Measurements from ENCODE around the gene FAM72A. TPM values are rescaled to one million over a fixed set of nuclear protein-coding genes. Genes with fewer than 3 reads are reported as not detected.
"Not testable (repeated sequence)": the region's sequence is repeated elsewhere in the genome, so short reads cannot be mapped to it uniquely, and the experiment has no call there.

FAM72A gene
- total and polyA plus RNA-seq, 7 experiments from 2014 or later = 0.60 to 19.5 (median 1.2) TPM; not detected in 1

GRCh38 chr1:206235190-206235589 lies 32.6 kb upstream of the FAM72A start:
- H3K36me3 ChIP-seq (ENCODE audit: control insufficient read depth in 2 of 3, insufficient read depth in 3 of 3, low read length in 3 of 3); H3K36me3 Mint-ChIP-seq; H3K9me3 Mint-ChIP-seq; POLR2A ChIA-PET; H3K27ac ChIP-seq (ENCODE audit: low read depth, low read length); H3K9me3 ChIP-seq (ENCODE audit: control insufficient read depth in 2 of 3, low read length in 3 of 3); ATAC-seq; H3K4me1 ChIP-seq (ENCODE audit: control insufficient read depth in 2 of 2, insufficient read depth in 2 of 2, low read length in 2 of 2); H3K27me3 ChIP-seq (ENCODE audit: control insufficient read depth in 2 of 2, insufficient read depth in 2 of 2, low read length in 2 of 2); CTCF ChIA-PET; H3K27me3 Mint-ChIP-seq; H3K4me3 ChIP-seq (ENCODE audit: low read length); DNase-seq; H3K4me3 Mint-ChIP-seq; intact Hi-C loops (cut with micrococcal nuclease); H3K27ac Mint-ChIP-seq: not testable (repeated sequence)
- H3K4me1 Mint-ChIP-seq = peaks cover 0 to 11% (median 0%) of the 10 kb centered on the region in 7 donors

- H3K4me3 Mint-ChIP-seq; H3K9me3 ChIP-seq (ENCODE audit: control insufficient read depth in 2 of 3, low read length in 3 of 3); H3K4me1 Mint-ChIP-seq; ATAC-seq; H3K4me3 ChIP-seq (ENCODE audit: low read length); H3K36me3 Mint-ChIP-seq; CTCF ChIA-PET; intact Hi-C loops (cut with micrococcal nuclease); H3K36me3 ChIP-seq (ENCODE audit: control insufficient read depth in 2 of 3, insufficient read depth in 3 of 3, low read length in 3 of 3); DNase-seq; H3K9me3 Mint-ChIP-seq; H3K27me3 Mint-ChIP-seq; H3K27ac ChIP-seq (ENCODE audit: low read depth, low read length); H3K27ac Mint-ChIP-seq; H3K27me3 ChIP-seq (ENCODE audit: control insufficient read depth in 2 of 2, insufficient read depth in 2 of 2, low read length in 2 of 2); POLR2A ChIA-PET; H3K4me1 ChIP-seq (ENCODE audit: control insufficient read depth in 2 of 2, insufficient read depth in 2 of 2, low read length in 2 of 2): not testable (repeated sequence)
Observed at GRCh38 chr1:206234189-206234916, 31.7 kb upstream of the FAM72A start.

GRCh38 chr1:206232970-206233645 lies 30.5 kb upstream of the FAM72A start:
- DNase-seq; H3K36me3 ChIP-seq (ENCODE audit: control insufficient read depth in 2 of 3, insufficient read depth in 3 of 3, low read length in 3 of 3); H3K27me3 ChIP-seq (ENCODE audit: control insufficient read depth in 2 of 2, insufficient read depth in 2 of 2, low read length in 2 of 2); H3K27ac Mint-ChIP-seq; H3K9me3 ChIP-seq (ENCODE audit: control insufficient read depth in 2 of 3, low read length in 3 of 3); H3K4me1 ChIP-seq (ENCODE audit: control insufficient read depth in 2 of 2, insufficient read depth in 2 of 2, low read length in 2 of 2); POLR2A ChIA-PET; H3K36me3 Mint-ChIP-seq; H3K27me3 Mint-ChIP-seq; H3K9me3 Mint-ChIP-seq; H3K4me1 Mint-ChIP-seq; CTCF ChIA-PET; H3K4me3 ChIP-seq (ENCODE audit: low read length); H3K4me3 Mint-ChIP-seq; intact Hi-C loops (cut with micrococcal nuclease); H3K27ac ChIP-seq (ENCODE audit: low read depth, low read length): not testable (repeated sequence)
- ATAC-seq = peak; percentile 50

- H3K36me3 Mint-ChIP-seq; H3K27ac Mint-ChIP-seq; H3K27me3 ChIP-seq (ENCODE audit: control insufficient read depth in 2 of 2, insufficient read depth in 2 of 2, low read length in 2 of 2); H3K27ac ChIP-seq (ENCODE audit: low read depth, low read length); DNase-seq; ATAC-seq; H3K4me3 Mint-ChIP-seq; intact Hi-C loops (cut with micrococcal nuclease); H3K36me3 ChIP-seq (ENCODE audit: control insufficient read depth in 2 of 3, insufficient read depth in 3 of 3, low read length in 3 of 3); H3K4me1 Mint-ChIP-seq; POLR2A ChIA-PET; CTCF ChIA-PET; H3K27me3 Mint-ChIP-seq; H3K9me3 Mint-ChIP-seq; H3K9me3 ChIP-seq (ENCODE audit: control insufficient read depth in 2 of 3, low read length in 3 of 3); H3K4me1 ChIP-seq (ENCODE audit: control insufficient read depth in 2 of 2, insufficient read depth in 2 of 2, low read length in 2 of 2); H3K4me3 ChIP-seq (ENCODE audit: low read length): not testable (repeated sequence)
Observed at GRCh38 chr1:206231989-206232388, 29.4 kb upstream of the FAM72A start.

- intact Hi-C loops (cut with micrococcal nuclease) = not testable (repeated sequence)
Observed at GRCh38 chr1:206229286-206229685, 26.6 kb upstream of the FAM72A start.

GRCh38 chr1:206226886-206227285 lies 24.2 kb upstream of the FAM72A start:
- not testable (repeated sequence) for H3K9me3 Mint-ChIP-seq, H3K4me3 Mint-ChIP-seq, H3K4me1 Mint-ChIP-seq

More at GRCh38 chr1:206229286-206229685, 26.6 kb upstream of the FAM72A start:
- ATAC-seq; H3K36me3 Mint-ChIP-seq; H3K36me3 ChIP-seq (ENCODE audit: control insufficient read depth in 2 of 3, insufficient read depth in 3 of 3, low read length in 3 of 3); H3K27ac Mint-ChIP-seq; H3K27me3 Mint-ChIP-seq; H3K4me1 Mint-ChIP-seq; H3K27ac ChIP-seq (ENCODE audit: low read depth, low read length); DNase-seq; POLR2A ChIA-PET; H3K27me3 ChIP-seq (ENCODE audit: control insufficient read depth in 2 of 2, insufficient read depth in 2 of 2, low read length in 2 of 2); H3K4me1 ChIP-seq (ENCODE audit: control insufficient read depth in 2 of 2, insufficient read depth in 2 of 2, low read length in 2 of 2); H3K4me3 ChIP-seq (ENCODE audit: low read length); H3K9me3 Mint-ChIP-seq; H3K4me3 Mint-ChIP-seq; CTCF ChIA-PET; H3K9me3 ChIP-seq (ENCODE audit: control insufficient read depth in 2 of 3, low read length in 3 of 3): not testable (repeated sequence)

GRCh38 chr1:206225386-206225785 lies 22.7 kb upstream of the FAM72A start:
- H3K9me3 ChIP-seq (ENCODE audit: control insufficient read depth in 2 of 3, low read length in 3 of 3); H3K36me3 ChIP-seq (ENCODE audit: control insufficient read depth in 2 of 3, insufficient read depth in 3 of 3, low read length in 3 of 3); H3K4me1 ChIP-seq (ENCODE audit: control insufficient read depth in 2 of 2, insufficient read depth in 2 of 2, low read length in 2 of 2); H3K36me3 Mint-ChIP-seq; H3K9me3 Mint-ChIP-seq; DNase-seq; intact Hi-C loops (cut with micrococcal nuclease); H3K27me3 ChIP-seq (ENCODE audit: control insufficient read depth in 2 of 2, insufficient read depth in 2 of 2, low read length in 2 of 2); H3K4me1 Mint-ChIP-seq; H3K27ac Mint-ChIP-seq; H3K4me3 Mint-ChIP-seq; POLR2A ChIA-PET; H3K4me3 ChIP-seq (ENCODE audit: low read length); ATAC-seq; CTCF ChIA-PET; H3K27me3 Mint-ChIP-seq; H3K27ac ChIP-seq (ENCODE audit: low read depth, low read length): not testable (repeated sequence)

More at GRCh38 chr1:206226886-206227285, 24.2 kb upstream of the FAM72A start:
- CTCF ChIA-PET; H3K9me3 ChIP-seq (ENCODE audit: control insufficient read depth in 2 of 3, low read length in 3 of 3); H3K36me3 Mint-ChIP-seq; POLR2A ChIA-PET; ATAC-seq; H3K4me1 ChIP-seq (ENCODE audit: control insufficient read depth in 2 of 2, insufficient read depth in 2 of 2, low read length in 2 of 2); DNase-seq; H3K4me3 ChIP-seq (ENCODE audit: low read length); H3K36me3 ChIP-seq (ENCODE audit: control insufficient read depth in 2 of 3, insufficient read depth in 3 of 3, low read length in 3 of 3); H3K27me3 ChIP-seq (ENCODE audit: control insufficient read depth in 2 of 2, insufficient read depth in 2 of 2, low read length in 2 of 2); H3K27ac Mint-ChIP-seq; H3K27me3 Mint-ChIP-seq; intact Hi-C loops (cut with micrococcal nuclease); H3K27ac ChIP-seq (ENCODE audit: low read depth, low read length): not testable (repeated sequence)

Data from naive thymus-derived CD4-positive, alpha-beta T cell (primary cell).